GM19438 (cell line): ENCODE measurements around the gene EGR2.
"Not testable (repeated sequence)": the region's sequence is repeated elsewhere in the genome, so short reads cannot be mapped to it uniquely, and the experiment has no call there.

ENCODE experiments used
- ATAC-seq: cut with Tn5 transposase; IDR thresholded peaks from one replicate; pipeline ENCODE4 v1.9.1; 2021; ENCODE audit warnings: low read depth; ENCODE audit not compliant: unreplicated experiment

The EGR2 gene

GRCh38 chr10:62795762-62796161 lies 20.4 kb downstream of the EGR2 start:
- no peak for ATAC-seq

GRCh38 chr10:62795100-62795499 lies 21.1 kb downstream of the EGR2 start:
- no peak for ATAC-seq

GRCh38 chr10:62794306-62794705 lies 21.9 kb downstream of the EGR2 start:
- no peak for ATAC-seq

- no peak for ATAC-seq
Observed at GRCh38 chr10:62792261-62792660, 23.9 kb downstream of the EGR2 start.

- no peak for ATAC-seq
Observed at GRCh38 chr10:62790571-62790970, 25.6 kb downstream of the EGR2 start.

GRCh38 chr10:62790019-62790555 lies 26.1 kb downstream of the EGR2 start:
- no peak for ATAC-seq

GRCh38 chr10:62788861-62789467 lies 27.2 kb downstream of the EGR2 start:
- no peak for ATAC-seq

- ATAC-seq, result not testable (repeated sequence)
Observed at GRCh38 chr10:62788285-62788684, 27.9 kb downstream of the EGR2 start.

- ATAC-seq, result not testable (repeated sequence)
Observed at GRCh38 chr10:62784537-62784936, 31.6 kb downstream of the EGR2 start.

GRCh38 chr10:62779487-62780248 lies 36.5 kb downstream of the EGR2 start:
- peak; percentile 97 for ATAC-seq

- ATAC-seq, result no peak
Observed at GRCh38 chr10:62778125-62778524, 38.0 kb downstream of the EGR2 start.

GRCh38 chr10:62772186-62772974 lies 43.8 kb downstream of the EGR2 start:
- no peak for ATAC-seq

GRCh38 chr10:62769574-62770242 lies 46.5 kb downstream of the EGR2 start:
- ATAC-seq, result no peak

GRCh38 chr10:62766386-62766785 lies 49.8 kb downstream of the EGR2 start:
- ATAC-seq, result no peak

- ATAC-seq, result no peak
Observed at GRCh38 chr10:62765726-62766125, 50.4 kb downstream of the EGR2 start.

GRCh38 chr10:62764011-62764410 lies 52.2 kb downstream of the EGR2 start:
- ATAC-seq, result no peak

- no peak for ATAC-seq
Observed at GRCh38 chr10:62763155-62763554, 53.0 kb downstream of the EGR2 start.
